Activated CD8-positive, alpha-beta memory T cell treated with anti-CD3 and anti-CD28 coated beads, Interleukin-2, amount 50 U/mL, for 4 hours (primary cell): ENCODE results near the gene SGMS1.
"Not testable (repeated sequence)": the region's sequence is repeated elsewhere in the genome, so short reads cannot be mapped to it uniquely, and the experiment has no call there.

Experiments used
- DNase-seq: peaks from one replicate; pipeline ENCODE4 v3.0.0-alpha.2; 2020

SGMS1 gene

DNA sequence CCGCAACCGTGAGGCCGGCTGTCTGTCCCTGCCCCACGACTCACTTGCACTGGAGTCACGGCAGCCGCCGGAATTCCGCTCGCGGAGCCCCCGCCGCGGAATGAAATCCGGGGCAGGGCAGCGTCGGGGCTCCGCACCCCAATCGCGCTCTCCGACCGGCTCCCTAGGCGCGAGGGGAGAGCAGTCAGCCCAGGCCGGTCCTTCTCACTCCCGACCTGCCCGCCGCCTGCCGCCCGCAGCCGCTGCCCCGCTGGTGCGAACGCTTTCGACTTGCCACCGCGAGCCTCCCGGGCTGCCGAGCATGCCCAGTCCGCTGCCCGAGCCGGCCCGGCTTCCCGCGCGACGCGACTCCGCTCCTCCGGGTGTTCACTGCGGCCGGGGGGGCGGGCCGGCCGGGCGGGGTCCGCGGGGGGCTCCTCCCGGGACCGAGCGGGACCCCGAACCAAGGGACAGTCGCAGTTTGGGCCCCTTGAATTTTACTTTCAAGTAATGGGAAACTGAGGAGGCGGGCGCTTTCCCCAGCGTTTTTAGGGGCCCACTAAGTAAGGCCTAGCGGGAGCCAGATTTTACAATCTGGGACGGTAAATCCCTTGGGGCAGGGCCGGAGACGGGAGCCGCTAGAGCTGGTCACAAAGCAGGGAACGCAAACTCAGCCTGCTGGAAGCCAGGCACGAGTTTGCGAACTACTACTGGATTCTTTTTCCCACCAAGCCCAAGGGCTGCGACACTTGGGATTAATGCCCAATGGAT is at the start of gene SGMS1:
SGMS1 (minus strand) TSS at position 294 of the 750 bp plus-strand sequence. CDS start 279,842 bp downstream, outside the sequence.
- DNase-seq: peak; percentile 80

DNA sequence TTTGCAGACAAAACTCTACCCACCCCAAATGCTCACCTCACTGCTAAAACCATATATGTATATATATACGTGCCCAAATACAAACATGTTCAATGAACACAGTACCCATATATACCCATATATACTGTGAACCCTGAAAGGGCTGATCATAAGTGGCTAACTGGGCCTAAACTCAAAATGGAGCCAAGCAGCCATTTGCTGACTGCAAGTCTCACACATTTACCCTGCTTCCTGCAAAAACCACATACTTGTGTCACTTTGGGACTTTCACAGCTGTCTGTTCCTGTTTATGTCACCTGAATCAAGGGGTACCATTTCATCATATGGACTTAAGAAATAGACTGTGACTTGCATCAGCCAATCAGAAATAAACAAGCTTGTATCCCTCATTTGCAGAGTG is 48.4 kb upstream of the SGMS1 start:
- DNase-seq: not testable (repeated sequence)

DNA sequence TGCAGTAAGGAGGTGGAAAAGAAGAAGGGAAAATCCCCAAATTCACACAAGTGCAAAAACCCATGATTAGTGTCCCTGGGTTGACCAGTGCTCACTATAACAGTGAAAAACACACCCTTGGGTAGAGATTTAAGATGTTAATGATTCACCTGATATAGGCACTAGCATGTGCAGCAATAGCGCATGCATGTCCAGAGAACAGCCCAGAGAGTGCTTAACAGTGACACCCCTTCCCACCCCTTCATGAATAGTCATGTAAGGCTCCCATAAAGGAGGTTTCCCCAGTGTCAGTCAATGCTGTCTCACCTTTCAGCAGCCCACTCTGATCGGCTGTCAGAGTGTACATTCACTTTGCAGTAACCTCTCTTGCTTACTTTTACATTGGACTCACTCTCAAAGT is 47.9 kb upstream of the SGMS1 start:
- not testable (repeated sequence) for DNase-seq

DNA sequence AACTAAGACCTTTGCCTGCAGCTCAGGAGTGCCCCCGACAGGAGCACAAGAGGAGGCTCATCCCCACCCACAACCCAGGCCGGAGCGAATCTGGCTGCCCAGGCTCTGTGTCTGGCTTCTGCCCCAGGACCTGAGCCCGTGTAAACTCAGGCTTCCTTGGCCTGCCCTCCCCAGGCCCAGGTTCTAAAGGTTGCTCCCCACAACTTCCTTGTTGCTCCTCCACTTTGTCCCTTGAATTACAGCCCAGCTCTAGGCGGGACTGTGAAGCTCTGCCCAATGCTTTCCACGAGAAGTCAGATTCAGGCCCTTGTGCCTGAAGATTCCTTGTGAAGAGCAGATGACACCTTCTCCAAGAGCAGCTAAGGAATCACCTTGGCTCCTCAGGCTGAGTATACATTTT is 46.2 kb upstream of the SGMS1 start:
- not testable (repeated sequence) for DNase-seq

DNA sequence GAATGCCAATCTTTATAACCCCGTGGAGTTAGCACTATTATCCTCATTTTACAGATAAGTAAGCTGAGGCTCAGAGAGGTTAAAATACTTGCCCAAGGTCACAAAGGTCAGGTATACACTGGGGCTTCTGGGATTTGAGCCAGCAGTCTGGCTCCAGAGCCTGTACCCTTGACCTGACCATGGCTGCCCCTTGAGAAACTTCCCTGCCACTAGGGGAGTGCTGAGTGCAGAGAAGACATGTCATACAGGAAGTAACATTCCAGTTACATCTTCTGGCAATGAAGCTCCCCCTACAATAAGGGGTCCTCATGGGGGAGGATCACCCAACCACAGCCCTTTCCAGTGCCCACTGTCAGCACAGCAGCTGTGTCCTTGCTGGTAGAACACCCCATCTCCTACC is 43.6 kb upstream of the SGMS1 start:
- not testable (repeated sequence) for DNase-seq

DNA sequence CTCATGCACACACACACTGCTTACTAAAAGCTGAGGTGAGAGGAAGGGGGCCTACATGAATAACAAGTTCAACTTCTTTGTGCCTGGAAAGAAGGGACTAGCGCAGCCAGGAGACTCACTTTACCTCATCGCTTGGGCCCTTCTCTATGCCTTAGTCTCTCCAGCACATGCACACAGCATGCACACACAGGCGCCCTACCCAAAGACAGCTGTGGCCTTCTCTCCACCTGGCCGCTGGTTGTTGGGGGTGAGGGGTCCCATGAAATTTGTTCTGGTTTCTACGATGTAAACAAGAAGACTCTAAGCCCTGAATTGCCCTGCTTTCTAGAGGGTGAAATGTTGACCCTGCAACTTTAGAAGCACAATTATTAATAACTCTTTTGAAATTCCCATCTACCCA is 38.7 kb upstream of the SGMS1 start:
- DNase-seq: not testable (repeated sequence)

DNA sequence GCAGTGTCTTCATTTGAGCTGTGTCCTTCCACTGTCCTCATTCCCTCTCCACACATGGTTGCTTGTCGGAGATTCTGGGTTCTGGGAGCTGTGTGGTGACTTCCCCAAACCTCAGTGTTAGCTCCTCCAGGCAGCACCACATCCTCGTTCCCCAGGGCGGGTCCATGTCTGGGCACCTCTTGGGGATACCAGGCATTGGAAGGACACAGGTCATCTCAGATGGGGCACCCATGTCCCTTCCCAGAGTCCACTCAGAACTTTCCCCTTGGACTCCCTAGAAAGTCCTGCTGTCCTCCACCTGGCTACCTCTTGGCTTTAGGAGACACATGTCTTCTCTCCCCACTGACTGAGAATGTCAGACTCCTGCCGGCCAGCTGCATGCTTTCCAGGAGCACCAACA is 37.8 kb upstream of the SGMS1 start:
- not testable (repeated sequence) for DNase-seq

DNA sequence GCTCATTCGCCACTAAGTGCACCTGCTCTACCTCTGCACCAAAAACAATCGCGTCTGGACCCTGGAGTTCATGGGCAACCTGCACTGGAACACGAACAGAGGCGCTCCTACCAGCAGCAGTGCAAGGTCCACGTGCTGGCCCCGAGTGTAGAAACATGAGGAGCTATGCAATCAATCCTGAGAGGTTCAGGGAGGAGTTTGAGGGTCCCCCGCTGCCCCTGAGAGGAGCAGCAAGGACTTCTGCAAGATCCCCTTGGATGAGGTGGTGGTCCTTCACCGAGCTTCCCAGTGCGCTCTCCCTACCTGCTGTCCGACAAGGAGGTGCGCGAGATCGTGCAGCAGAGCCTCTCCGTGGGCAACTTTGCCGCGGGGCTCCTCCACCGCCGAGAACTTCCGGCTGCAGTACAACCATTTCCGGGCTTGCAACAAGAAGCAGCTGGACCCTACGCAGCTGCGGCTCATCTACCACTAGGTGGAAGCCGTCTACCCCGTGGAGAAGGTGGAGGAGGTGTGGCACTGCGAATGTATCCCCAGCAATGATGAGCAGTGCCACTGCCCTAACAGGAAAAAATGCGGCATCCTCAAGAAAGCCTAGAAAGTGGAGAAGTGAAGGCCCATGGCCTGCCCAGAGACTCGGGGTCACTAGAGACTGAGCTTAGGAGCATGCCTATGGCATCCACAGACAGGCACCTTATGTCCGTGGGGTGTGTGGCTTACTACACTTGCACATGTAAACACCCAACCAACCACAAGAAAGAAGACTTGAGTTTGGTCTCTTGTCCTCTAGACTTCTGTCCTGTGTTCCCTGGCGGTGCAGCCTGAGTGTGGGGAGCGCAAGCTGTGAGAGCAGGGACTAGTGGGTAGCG is 36.3 kb upstream of the SGMS1 start:
- DNase-seq: peak; percentile 46

DNA sequence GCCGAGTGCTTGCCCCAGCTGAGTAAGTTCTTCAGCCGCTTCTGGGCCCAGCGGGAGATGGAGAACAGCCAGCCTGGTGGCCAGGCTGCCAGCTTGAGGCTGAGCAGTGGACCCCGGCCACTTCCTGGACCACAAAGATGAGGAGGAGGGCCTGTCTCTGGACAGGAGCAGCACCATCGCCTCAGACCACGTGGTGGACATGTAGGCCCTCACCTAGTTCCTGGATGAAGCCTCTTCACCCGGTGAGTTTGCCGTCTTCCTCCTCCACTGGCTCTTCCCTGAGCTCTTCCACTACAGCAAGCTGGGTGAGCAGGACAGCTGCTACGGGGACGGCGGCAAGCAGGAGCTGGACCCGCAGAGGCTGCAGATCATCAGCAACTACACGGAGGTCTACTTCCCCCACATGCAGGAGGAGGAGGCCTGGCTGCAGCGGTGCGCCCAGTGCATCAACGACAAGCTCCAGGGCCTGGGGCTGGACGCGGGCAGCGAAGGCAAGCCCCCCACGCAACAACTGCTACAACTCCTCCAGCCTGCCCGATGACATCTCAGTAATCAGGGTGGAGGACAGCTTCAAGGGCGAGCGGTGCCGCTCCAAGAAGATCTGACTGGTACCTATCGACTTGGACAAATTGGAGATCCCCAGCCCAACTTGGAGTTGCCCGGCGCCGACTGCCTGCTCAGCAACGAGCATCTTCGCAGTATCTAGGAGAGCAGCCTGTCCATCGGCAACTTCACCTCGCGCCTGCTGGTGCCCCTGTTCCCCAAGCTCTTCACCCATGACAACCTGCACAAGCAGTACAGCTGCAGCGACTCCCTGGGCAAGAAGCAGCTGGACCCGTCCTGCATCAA is 35.5 kb upstream of the SGMS1 start:
- not testable (repeated sequence) for DNase-seq

DNA sequence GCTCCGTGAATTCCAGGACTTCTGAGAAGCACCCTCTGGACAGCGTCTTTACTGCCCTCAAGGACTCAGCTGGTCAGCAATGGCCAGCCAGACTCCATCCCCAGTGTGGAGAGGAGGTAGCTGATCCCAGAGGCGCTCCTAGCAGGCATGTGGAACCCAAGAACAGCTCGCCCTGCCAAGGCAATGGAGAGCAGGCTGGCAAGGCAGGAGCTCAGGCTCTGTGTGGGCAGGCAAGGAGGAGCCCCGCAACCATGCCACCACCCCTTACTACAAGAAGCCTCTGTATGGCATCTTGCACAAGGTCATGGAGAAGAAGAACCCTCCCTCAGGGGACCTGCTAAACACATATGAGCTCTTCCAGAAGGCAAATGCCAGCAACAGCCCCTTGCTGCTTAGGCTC is 34.4 kb upstream of the SGMS1 start:
- DNase-seq: no peak

DNA sequence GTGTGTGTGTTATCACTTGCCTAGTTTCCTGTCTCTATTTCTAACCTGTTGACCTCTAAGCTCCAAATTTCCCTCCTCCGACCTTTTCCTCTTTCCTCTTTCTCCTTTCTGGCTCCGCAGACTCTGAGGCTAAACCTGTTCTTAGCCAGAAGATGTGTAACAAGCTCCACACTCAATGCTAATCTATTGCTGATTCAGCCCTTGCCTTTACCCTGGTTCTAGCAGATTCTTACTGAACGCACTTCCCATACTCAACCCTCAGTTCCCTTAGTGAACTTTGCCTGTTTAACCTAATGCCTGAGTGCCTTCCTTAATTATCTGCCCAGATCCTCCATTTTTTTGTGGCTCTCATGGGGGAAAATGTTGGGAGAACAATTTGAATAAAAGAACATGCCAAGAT is 30.0 kb upstream of the SGMS1 start:
- no peak for DNase-seq

DNA sequence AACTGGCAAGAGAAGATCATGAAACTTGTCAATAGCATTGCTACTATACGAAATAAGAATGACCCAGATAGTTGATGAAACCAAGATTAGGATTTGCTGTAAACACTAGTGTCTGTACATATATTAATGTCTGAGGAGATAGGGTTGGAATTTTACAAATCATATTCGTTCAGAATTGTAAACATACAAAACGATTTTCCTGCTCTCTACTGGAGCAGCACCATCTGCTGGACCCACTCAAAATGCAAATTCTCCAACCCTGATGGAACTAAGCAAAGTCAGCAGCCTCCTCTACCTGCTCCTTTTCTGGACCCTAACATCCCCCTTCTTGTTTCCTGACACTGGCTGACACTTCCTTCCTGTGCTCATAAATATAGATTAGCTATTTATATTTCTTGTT is 29.4 kb upstream of the SGMS1 start:
- DNase-seq: no peak

DNA sequence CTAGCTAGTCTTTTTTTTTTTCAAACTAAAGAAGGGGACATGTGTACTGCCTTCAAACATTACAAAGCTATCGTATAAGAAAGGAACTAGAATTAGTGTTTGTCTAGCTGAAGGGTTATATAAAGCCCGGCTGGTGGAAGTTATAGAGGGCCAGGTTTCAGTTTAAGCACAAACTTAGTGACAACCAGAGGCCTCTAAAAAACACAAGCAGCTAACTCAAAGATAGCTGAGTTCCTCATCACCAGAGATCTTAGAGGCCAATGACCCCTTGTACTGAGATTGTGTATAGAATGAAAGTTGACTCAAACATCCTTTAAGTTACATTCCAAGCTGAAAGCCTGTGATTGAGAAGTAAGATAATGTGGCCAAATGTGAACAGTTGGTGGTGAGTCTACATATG is 28.1 kb upstream of the SGMS1 start:
- DNase-seq: no peak

DNA sequence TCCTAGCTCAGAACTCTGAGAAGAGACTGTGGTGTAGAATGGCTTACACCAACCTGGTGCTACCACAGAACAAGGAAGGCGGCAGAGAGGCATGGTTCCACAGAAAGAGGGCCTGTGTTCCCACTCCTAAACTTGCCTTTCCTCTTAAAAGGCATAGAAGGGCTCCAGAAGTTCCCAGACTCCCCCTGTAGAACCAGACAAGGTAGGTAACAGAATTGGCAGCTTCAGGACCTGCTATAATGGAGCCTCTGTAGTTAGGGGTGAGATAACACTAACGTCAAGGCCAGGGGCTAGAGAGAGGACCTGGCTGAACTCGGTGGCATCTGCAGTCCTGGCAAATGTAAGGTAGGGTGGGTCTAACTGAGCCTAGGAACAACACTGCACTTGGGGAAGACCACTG is 26.7 kb upstream of the SGMS1 start:
- DNase-seq: no peak

DNA sequence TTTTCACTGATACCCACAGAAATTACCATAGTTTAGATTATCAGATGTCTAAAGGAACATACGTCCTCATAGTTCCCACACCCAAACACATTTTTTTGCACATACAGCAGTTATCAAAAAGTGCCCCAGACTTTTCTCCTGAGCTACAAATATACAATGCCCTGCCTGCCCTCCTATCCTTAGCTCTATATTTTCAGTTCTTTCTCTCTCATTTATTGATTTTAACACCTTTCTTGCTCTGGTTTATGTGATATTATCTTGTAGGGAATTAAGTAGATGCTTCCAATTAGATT is 25.1 kb upstream of the SGMS1 start:
- no peak for DNase-seq

DNA sequence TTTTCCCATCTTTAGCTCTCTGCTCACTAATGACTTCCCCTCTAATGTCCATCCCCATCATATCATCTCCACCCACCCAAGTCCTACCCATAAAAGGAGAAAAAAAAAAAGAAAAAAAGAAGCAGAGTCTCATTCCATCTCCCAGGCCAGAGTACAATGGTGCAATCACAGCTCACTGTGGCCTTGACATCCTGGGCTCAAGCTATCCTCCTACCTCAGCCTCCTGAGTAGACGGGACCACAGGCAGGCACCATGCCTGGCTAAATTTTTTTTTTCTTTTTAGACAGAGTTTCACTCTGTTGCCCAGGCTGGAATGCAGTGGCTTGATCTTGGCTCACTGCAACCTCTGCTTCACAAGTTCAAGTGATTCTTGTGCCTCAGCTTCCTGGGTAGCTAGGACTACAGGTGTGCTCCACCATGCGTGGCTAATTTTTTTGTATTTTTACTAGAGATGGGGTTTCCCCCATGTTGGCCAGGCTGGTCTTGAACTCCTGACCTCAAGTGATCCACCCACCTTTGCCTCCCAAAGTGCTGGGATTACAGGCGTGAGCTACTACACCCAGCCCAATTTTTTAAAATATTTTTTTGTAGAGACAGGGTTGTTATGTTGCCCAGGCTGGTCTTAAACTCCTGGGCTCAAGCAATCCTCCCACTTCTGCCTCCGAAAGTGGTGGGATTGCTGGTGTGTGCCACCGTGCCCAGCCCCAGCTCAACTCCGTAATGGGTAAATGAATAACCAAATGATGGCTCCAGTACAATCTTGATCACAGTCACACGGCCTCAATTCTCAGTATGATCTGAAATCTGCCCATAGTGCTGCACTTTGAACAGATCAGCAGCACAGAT is 24.6 kb upstream of the SGMS1 start:
- DNase-seq: no peak

DNA sequence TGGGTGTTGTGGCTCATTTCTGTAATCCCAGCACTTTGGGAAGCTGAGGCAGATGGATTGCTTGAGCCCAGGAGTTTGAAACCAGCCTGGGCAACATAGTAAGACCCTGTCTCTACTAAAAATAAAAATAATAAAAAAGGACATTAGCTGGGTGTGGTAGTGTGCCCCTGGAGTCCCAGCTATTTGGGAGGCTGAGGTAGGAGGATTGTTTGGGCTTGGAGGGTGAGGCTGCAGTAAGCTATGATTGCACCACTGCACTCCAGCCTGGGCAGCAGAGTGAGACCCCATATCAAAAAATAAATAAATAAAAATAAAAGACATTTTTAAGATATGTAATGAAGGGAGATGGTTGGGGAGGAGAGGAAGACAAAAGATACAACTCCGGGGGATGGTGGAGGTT is 23.6 kb upstream of the SGMS1 start:
- DNase-seq: not testable (repeated sequence)

DNA sequence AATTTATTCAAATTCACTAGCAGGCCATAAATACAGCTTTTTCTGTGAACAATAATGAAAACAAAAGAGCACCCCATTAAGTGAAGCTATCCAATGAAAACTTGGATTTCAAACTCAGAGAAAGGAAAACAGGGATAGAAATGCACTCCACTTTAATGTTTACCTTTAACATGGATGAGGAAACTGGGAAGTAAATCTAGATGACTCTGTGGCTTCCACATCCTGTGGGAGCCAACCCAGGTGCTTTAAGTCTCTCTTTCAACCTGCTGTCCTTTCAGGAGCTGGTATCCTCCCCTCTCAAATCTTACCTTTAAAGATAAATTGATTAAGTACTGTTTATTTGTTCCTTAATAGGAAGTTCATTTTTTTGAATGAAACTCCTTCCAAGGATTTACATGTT is 21.5 kb upstream of the SGMS1 start:
- no peak for DNase-seq

DNA sequence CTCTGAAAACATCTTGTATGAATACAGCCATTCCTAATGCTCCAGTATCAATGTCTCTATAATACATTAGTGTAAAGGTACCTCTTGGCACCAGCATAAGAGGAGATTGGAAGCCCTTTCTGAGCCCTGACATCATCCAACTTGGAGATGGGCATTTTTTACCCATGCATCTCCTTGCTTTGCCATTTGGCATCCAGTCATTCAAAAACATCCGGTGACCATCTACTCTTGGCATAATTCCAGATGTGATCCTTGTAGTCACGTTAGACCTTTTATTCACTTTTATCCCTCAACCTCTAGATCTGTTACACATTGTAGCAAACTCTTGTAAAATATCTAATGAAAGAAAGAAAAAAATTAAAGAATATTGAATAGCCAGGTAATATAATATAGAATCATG is 17.9 kb upstream of the SGMS1 start:
- no peak for DNase-seq

DNA sequence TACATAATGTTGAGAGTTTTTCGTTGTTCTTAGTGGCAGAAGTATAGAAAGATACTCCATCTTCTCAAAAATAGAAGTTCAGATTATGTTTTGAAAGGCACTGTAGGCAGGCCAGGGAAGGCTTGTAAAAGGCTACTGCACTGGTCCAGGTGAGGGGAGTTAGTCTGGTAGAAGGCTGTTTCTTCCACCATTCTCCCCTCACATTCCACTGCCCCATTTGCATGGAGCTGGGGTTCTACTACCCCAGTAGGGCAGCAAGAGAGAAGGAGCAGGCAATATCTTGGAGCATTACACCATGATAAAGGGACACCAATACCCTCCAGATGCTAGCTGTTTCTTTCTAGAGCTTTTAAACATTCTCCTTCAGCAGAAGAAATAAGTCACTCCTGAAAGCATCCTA is 16.5 kb upstream of the SGMS1 start:
- DNase-seq: no peak

DNA sequence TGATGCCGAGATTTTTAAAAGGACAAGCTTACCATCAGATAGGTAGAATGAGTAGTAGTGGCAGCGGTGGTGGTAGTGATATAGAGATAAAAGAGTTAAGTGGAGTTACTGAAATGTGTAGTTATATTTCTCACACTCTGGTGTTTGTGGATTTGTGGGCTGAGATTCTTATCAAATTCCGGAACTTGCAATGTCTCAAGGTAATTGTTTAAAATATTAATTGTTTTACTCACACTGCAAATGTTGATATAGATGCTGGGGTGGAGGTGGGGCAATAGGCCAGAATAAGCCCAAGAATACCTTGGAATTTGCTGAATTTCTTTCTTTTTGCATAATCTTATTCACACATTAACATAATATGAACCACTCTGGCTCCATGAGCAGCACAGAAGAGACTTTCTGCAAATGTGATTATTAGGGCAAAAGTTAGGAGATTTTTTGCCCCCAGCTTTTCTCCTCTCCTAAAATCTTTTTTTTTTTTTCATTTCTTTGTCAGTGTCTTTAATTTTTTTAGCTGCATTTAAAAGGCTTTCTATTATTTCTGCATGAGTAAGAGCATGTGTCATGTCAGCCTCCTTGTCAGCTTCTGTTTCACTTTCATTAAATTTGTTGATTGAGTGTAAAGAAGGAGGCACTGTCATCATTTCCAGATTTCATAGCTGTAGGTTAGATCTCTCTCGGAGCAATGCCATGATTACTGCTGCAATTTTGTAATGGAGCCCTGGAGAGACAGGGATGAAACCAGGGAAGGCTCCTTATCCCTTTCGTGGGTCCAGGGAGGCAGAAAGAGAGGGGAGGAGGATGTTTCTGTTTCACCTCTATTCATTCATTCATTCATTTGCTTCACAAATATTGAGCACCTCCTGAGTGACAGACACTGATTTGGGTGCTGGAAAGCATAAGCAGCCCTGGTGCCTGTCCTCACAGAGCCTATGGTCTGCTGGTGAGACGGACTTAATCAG is 13.1 kb upstream of the SGMS1 start:
- no peak for DNase-seq
